LNCaP clone FGC (cell line): ENCODE results near the gene KIF4A.
"Not testable (repeated sequence)": the region's sequence is repeated elsewhere in the genome, so short reads cannot be mapped to it uniquely, and the experiment has no call there.

Experiments used
- DNase-seq: peaks from one replicate; pipeline ENCODE4 v3.0.0-alpha.2; 2011; ENCODE audit warnings: low read depth
- H3K4me3 ChIP-seq: 2 replicates; pipeline ENCODE4 v1.5.1; 2011; ENCODE audit warnings: mild to moderate bottlenecking, low read depth, low read length, control low read depth
- CTCF ChIP-seq: IDR thresholded peaks from 2 replicates; pipeline ENCODE4 v1.5.1; 2012; ENCODE audit warnings: mild to moderate bottlenecking; ENCODE audit not compliant: control insufficient read depth, insufficient read depth; ENCODE audit errors: extremely low read depth

KIF4A gene

GRCh38 chrX:70289168-70289792, 624 bp upstream of the KIF4A start:
- no peak for DNase-seq
- peak overlapping the region; percentile 79 for H3K4me3 ChIP-seq
- no peak for TF ChIP-seq CTCF

GRCh38 chrX:70292788-70293187, 2.9 kb downstream of the KIF4A start:
- TF ChIP-seq CTCF, result no peak
- H3K4me3 ChIP-seq, result no peak overlapping the region
- DNase-seq, result no peak

GRCh38 chrX:70293621-70294020, 3.7 kb downstream of the KIF4A start:
- TF ChIP-seq CTCF, result no peak
- H3K4me3 ChIP-seq, result no peak overlapping the region
- DNase-seq, result no peak

GRCh38 chrX:70301716-70302115, 11.8 kb downstream of the KIF4A start:
- no peak overlapping the region for H3K4me3 ChIP-seq
- TF ChIP-seq CTCF, result no peak
- no peak for DNase-seq

- DNase-seq, result no peak
- TF ChIP-seq CTCF, result no peak
Measured at GRCh38 chrX:70313503-70313902, 23.6 kb downstream of the KIF4A start.

GRCh38 chrX:70322784-70323183, 32.9 kb downstream of the KIF4A start:
- no peak for TF ChIP-seq CTCF
- DNase-seq, result no peak
- H3K4me3 ChIP-seq, result no peak overlapping the region

More at GRCh38 chrX:70313503-70313902, 23.6 kb downstream of the KIF4A start:
- no peak overlapping the region for H3K4me3 ChIP-seq

GRCh38 chrX:70323628-70324027, 33.7 kb downstream of the KIF4A start:
- H3K4me3 ChIP-seq, DNase-seq: not testable (repeated sequence)
